Ureter (tissue), 1 donor: ENCODE data around the gene TMOD3. TPM values are rescaled to one million over a fixed set of nuclear protein-coding genes. Genes with fewer than 3 reads are reported as not detected.
A peak's percentile ranks its signal among the peaks of the same experiment; 100 is the strongest.

ENCODE experiments used
- DNase-seq: peaks from one replicate; pipeline ENCODE4 v3.0.0-alpha.2; 2020; ENCODE audit warnings: low spot score
- total RNA-seq: library from RNA; stranded (reverse); gene quantifications from one replicate; pipeline ENCODE4 v1.2.4, GENCODE V29; 2023
- donor health status: DM: yes; HTN: yes; CAD: no.

Gene TMOD3
- total RNA-seq, 1 donor from 2014 or later = 44.2 TPM

- no peak for DNase-seq
These were observed 655 bp upstream of the TMOD3 start for GRCh38 chr15:51828621-51829375.

- peak; percentile 59 for DNase-seq
These were observed 888 bp downstream of the TMOD3 start for GRCh38 chr15:51830276-51830806.

DNA sequence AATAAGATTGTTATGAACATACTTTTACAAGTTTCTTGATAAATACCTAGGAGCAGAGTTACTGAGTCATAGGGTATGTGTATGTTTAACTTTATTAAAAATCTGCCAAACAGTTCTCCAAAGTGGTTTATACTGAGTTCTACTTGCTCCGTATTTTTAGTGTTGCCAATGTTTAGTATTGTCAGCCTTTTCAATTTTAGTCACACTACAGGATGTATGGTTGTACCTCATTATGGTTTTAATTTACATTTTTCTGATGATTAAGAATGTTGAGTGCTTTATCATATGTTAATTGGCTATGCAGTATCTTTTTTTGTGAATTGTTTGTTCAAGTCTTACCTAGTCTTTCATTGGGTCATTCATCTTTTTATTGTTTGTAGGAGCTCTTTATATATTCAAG, 4.3 kb downstream of the TMOD3 start:
- DNase-seq = no peak

- DNase-seq = no peak
These were observed 8.4 kb downstream of the TMOD3 start for GRCh38 chr15:51837792-51838251.

DNA sequence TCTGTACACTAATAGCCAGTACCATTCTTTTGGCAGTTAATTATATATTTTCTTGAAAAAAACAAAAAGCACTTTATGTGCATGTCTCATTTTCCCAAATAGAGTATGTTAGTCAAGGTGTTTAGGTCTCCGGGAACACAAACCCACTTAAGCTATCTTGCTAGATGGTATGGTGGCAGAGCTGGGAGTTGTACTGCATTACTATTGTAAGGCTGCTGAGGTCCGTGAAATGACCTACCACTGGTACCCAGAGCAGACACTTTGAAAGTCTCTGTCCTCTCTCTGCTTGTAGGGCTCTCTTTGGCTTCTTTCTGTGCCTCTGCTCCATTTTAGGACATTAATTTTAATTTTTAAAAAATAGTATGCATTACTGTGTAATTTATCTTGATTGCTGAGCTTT, 8.8 kb downstream of the TMOD3 start:
- no peak for DNase-seq

GRCh38 chr15:51840692-51841091, 11.2 kb downstream of the TMOD3 start:
- no peak for DNase-seq

- no peak for DNase-seq
These were observed 12.1 kb downstream of the TMOD3 start for GRCh38 chr15:51841406-51842040.

- DNase-seq = no peak
These were observed 12.8 kb downstream of the TMOD3 start for GRCh38 chr15:51842265-51842664.

DNA sequence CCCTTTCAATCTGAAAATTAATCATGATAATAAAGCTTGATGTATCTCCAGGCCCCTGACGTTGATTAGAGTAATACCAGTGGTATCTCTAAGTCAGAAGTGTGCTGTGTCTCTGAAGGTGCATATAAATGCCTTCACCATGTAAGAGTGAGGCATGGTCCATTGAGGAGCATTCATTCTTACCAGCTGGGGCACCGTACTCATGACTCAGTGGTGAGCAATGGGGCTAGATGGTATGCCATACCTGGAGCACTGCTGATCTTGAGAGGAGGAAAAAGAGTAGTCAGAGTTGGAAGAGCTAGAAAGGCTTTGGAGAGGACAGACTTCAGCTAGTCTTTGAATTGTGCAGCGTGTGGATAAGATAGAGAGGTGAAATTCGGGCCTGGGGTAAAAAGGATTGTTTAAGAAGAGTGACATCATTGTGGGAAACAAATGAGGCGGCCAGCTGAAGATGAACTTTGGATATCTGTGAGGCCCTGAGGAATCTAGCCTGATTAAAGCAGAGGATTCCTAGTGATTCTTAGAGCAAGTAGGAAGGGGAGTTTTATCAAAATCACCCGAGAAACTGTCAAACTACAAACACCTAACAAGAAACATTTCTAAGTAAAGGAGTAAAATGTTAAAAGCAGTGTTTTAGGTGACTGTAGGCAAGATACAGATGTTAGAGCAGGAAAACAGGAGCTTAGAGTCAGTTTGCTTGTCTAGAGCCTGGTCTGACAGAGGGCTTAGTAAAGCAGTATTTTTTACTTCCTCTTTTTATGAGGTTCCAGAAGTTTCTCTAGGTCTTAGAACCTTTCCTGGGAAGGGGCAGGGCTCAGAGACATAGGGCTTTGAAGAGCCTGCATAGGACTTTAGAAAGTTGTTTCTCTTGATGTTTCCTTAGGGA, 13.6 kb downstream of the TMOD3 start:
- DNase-seq = no peak

DNA sequence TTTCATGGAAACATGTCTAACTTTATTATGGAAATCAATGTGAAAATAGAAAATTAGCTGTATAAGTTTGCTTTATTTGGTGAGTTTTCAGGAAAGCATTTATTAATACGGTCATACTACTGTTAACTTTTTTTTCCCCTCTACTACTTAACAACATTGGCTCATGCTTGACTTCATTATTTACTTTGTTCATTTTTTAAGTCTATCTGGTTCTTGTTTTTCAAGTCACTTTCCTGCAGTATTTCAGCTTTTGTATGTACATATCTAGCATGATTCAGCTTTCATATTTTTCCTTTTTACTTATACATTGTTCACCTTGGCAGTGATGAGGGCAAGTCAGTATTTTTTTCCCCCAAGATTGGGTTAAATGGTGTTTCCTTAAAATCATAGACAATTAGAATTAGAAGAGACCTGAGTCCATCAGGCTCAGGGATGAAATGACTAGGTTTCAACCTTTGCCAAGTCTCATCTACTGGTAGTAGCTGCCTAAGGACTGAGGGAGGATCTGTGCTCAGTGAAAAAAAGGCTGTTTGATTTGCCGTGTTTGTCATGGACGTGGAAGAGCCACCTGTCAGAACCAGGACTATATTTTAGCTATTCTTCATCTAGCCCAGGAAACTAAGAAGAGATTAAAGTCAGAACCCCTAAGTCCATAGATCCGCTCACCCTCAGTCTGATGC, 15.4 kb downstream of the TMOD3 start:
- DNase-seq = no peak

DNA sequence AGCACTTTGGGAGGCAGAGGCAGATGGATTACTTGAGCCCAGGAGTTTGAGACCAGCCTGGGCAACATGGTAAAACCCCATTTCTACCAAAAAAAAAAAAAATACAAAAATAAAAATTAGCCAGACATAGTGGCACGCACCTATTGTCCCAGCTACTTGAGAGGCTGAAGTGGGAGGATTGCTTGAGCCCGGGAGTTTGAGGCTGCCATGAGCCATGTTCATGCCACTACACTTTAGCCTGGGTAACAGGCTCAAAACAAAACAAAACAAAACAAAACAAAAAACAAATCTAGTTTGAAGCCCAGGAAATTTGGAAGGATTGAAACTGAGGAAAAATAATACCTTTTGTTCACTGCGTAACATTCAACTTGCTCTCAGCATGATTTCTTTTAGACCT, 16.6 kb downstream of the TMOD3 start:
- no peak for DNase-seq

DNA sequence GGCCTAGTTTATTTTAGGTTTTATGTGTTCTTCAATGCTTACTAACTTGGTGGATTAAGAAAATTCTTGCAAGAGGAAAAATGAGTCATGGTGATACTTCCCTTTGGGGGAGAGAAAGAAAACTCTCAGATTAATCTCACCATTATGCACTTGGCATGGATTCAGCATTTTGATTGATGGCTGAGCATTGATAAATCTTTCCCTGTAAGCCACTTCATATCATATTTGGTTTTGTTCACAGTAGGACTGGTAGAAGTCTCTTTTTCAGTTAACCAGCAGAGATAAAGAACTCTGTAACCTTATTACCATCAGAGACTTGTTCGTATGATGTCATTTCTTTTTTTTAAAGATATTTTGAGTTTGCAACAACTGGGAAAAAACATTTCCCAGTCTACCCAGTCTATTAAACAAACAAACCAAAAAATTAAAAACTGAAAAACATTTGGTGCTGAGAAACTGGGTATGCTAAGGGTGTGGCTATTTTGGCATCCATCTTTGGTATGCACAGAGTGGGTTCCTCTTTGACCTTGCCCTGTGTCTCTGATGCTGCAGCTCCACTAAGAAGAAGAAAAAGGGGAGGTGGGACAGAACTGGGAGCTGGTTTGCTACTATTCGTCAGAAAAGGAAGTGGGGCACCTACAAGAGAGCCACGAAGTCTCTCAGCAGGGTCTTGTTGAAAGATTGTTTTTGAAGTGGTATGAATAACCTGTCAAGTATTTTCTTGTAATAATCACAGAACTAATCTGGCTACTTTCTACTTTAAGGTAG, 17.2 kb downstream of the TMOD3 start:
- no peak for DNase-seq

- DNase-seq = no peak
These were observed 19.4 kb downstream of the TMOD3 start for GRCh38 chr15:51848811-51849210.

GRCh38 chr15:51849860-51850259, 20.4 kb downstream of the TMOD3 start:
- no peak for DNase-seq

DNA sequence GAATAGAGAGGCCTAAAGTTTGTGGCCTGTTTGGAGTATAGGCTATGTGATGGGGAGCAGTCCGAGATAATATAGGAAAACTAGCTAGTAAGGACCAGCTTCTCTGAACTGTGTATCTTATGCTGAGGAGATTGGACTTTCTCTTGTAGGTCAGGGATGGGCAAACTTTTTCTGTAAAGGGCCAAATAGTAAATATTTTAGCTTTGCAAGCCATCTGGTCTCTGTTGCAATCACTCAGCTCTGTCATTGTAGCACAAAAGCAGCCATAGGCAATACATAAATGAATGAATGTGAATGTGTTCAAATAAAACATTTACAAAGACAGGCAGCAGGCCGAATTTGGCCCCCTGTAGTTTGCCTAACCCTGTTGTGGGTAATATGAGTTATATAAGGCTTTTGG, 24.5 kb downstream of the TMOD3 start:
- no peak for DNase-seq

DNA sequence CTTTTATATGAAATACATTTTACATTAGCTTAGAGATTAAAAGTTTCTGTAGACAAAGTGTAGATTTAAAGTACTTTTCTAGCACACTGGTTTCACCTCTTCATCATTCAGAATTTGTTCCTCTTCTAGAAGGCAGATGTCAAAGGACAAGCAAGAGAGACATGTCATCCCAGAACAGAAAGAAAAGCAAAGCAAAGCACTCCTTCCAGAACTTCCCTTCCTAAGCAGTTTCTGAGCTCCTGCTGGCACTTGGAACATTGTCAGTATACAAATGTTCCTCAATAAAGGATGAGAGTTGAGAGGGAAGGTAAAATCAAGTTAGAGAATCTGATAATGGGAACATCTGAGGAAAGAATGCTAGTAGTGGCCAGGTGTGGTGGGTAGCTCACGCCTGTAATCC, 26.2 kb downstream of the TMOD3 start:
- no peak for DNase-seq

- no peak for DNase-seq
These were observed 27.4 kb downstream of the TMOD3 start for GRCh38 chr15:51856714-51857380.

- DNase-seq = no peak
These were observed 32.3 kb downstream of the TMOD3 start for GRCh38 chr15:51861557-51862359.

- DNase-seq = no peak
These were observed 33.7 kb downstream of the TMOD3 start for GRCh38 chr15:51863131-51863530.
